OCI-LY3 (cell line): ENCODE measurements around the gene CNN3.

ENCODE experiments used
- H2AFZ ChIP-seq: fragments of 200-600, 300-600 bp; shearing (Covaris generic); 2 replicates; pipeline ENCODE4 v1.6.0; 2014; ENCODE audit warnings: antibody characterized with exemption, low read depth, low read length
- H3K27ac ChIP-seq: fragments of 200-600, 300-600 bp; sonication (generic); 2 replicates; pipeline ENCODE4 v1.5.1; 2014; ENCODE audit warnings: mild to moderate bottlenecking, low read length, moderate library complexity, mixed read lengths
- H3K27me3 ChIP-seq: fragments of 200-600, 300-600 bp; sonication (generic); 2 replicates; pipeline ENCODE4 v1.6.1; 2014; ENCODE audit warnings: low read depth, low read length, mixed read lengths
- H3K36me3 ChIP-seq: fragments of 200-600, 300-600 bp; sonication (generic); replicated peaks from 2 replicates; pipeline ENCODE3; 2014; ENCODE audit warnings: low read depth, low read length, mixed read lengths
- H3K4me1 ChIP-seq: fragments of 300-600, 200-600 bp; sonication (generic); 2 replicates; pipeline ENCODE4 v1.6.1; 2014; ENCODE audit warnings: low read length, mixed read lengths
- H3K4me2 ChIP-seq: fragments of 200-600, 300-600 bp; sonication (generic); 2 replicates; pipeline ENCODE4 v1.6.1; 2014; ENCODE audit warnings: low read length, mixed read lengths
- H3K4me3 ChIP-seq: fragments of 300-600, 200-600 bp; sonication (generic); 2 replicates; pipeline ENCODE4 v1.5.1; 2014; ENCODE audit warnings: antibody characterized with exemption, mild to moderate bottlenecking, low read length, moderate library complexity
- H3K79me2 ChIP-seq: fragments of 300-600, 200-600 bp; shearing (Covaris generic); 2 replicates; pipeline ENCODE4 v1.6.1; 2014; ENCODE audit warnings: mild to moderate bottlenecking, low read length, mixed read lengths
- H3K9ac ChIP-seq: fragments of 300-600, 200-600 bp; shearing (Covaris generic); 2 replicates; pipeline ENCODE4 v1.6.0; 2014; ENCODE audit warnings: mild to moderate bottlenecking, low read length, moderate library complexity
- H3K9me3 ChIP-seq: fragments of 200-600, 300-600 bp; shearing (Covaris generic); 2 replicates; pipeline ENCODE4 v1.6.1; 2014; ENCODE audit warnings: low read length, mixed read lengths; ENCODE audit not compliant: insufficient read depth
- H4K20me1 ChIP-seq: fragments of 200-600, 300-600 bp; sonication (generic); 2 replicates; pipeline ENCODE4 v1.6.1; 2016; ENCODE audit warnings: low read length, mixed read lengths; ENCODE audit not compliant: insufficient read depth
- CTCF ChIP-seq: fragments of 200-600, 300-600 bp; sonication (generic); IDR thresholded peaks from 2 replicates; pipeline ENCODE4 v1.5.1; 2014; ENCODE audit warnings: antibody characterized with exemption, low read length, low read depth
- EZH2phosphoT487 ChIP-seq: fragments of 200-600 bp; shearing (Covaris generic); IDR thresholded peaks from 2 replicates; pipeline ENCODE4 v1.6.1; 2018; ENCODE audit warnings: antibody characterized with exemption, mixed run types, low read depth

CNN3 gene

GRCh38 chr1:94936861-94937620, 10.1 kb upstream of the CNN3 start:
- Histone ChIP-seq H3K9me3 (no peaks in the 10 kb centered on the region), H3K27me3 (no peaks in the 10 kb centered on the region), H3K9ac (no peak overlapping the region), H3K4me3 (no peak overlapping the region), H4K20me1 (no peaks in the 10 kb centered on the region), H3K79me2 (no peaks in the 10 kb centered on the region), H2AFZ (no peak overlapping the region), H3K4me2 (no peak overlapping the region), H3K36me3 (no peaks in the 10 kb centered on the region), H3K4me1 (no peaks in the 10 kb centered on the region), H3K27ac (no peak overlapping the region)
- TF ChIP-seq CTCF: no peak
- no peak for TF ChIP-seq EZH2phosphoT487

GRCh38 chr1:94935476-94935875, 8.6 kb upstream of the CNN3 start:
- Histone ChIP-seq H3K27ac (no peak overlapping the region), H3K4me1 (no peaks in the 10 kb centered on the region), H3K9me3 (no peaks in the 10 kb centered on the region), H4K20me1 (no peaks in the 10 kb centered on the region), H3K9ac (no peak overlapping the region), H2AFZ (no peak overlapping the region), H3K79me2 (no peaks in the 10 kb centered on the region), H3K27me3 (no peaks in the 10 kb centered on the region), H3K36me3 (no peaks in the 10 kb centered on the region), H3K4me2 (no peak overlapping the region), H3K4me3 (no peak overlapping the region)
- TF ChIP-seq EZH2phosphoT487 (no peak), CTCF (no peak)

GRCh38 chr1:94935034-94935433, 8.1 kb upstream of the CNN3 start:
- Histone ChIP-seq H3K79me2 (no peaks in the 10 kb centered on the region), H4K20me1 (no peaks in the 10 kb centered on the region), H3K9ac (no peak overlapping the region), H3K27ac (no peak overlapping the region), H3K36me3 (no peaks in the 10 kb centered on the region), H2AFZ (no peak overlapping the region), H3K4me3 (no peak overlapping the region), H3K9me3 (no peaks in the 10 kb centered on the region), H3K4me1 (no peaks in the 10 kb centered on the region), H3K27me3 (no peaks in the 10 kb centered on the region), H3K4me2 (no peak overlapping the region)
- TF ChIP-seq CTCF (no peak), EZH2phosphoT487 (no peak)

GRCh38 chr1:94934551-94934950, 7.6 kb upstream of the CNN3 start:
- no peak overlapping the region for H3K9ac ChIP-seq
- TF ChIP-seq EZH2phosphoT487 (no peak), CTCF (no peak)

More at GRCh38 chr1:94934551-94934950, 7.6 kb upstream of the CNN3 start:
- Histone ChIP-seq H3K4me1 (no peaks in the 10 kb centered on the region), H3K79me2 (no peaks in the 10 kb centered on the region), H3K36me3 (no peaks in the 10 kb centered on the region), H3K4me3 (no peak overlapping the region), H2AFZ (no peak overlapping the region), H3K4me2 (no peak overlapping the region), H3K27ac (no peak overlapping the region), H3K27me3 (no peaks in the 10 kb centered on the region), H4K20me1 (no peaks in the 10 kb centered on the region), H3K9me3 (no peaks in the 10 kb centered on the region)
